HepG2 (cell line): ENCODE data around the gene SEPHS2. TPM values are rescaled to one million over a fixed set of nuclear protein-coding genes. Genes with fewer than 3 reads are reported as not detected.
A peak's percentile ranks its signal among the peaks of the same experiment; 100 is the strongest.

Source experiments
- CHD4 ChIP-seq: fragments of 200-600 bp; sonication (generic); IDR thresholded peaks from 2 replicates; pipeline ENCODE4 v1.7.0; 2017; ENCODE audit warnings: mild to moderate bottlenecking, low read length, borderline replicate concordance
- EED ChIP-seq: sonication (generic); formaldehyde crosslinking; IDR thresholded peaks from 2 replicates; pipeline ENCODE4 v1.5.0; 2020; ENCODE audit warnings: mild to moderate bottlenecking, missing genetic modification reagents
- FOXP1 ChIP-seq, 2 experiments: fragments of 450-650 bp in 1 of 2; IDR thresholded peaks; 2 replicates each; pipeline ENCODE4 v1.6.1; 2017 to 2018; ENCODE audit warnings: antibody characterized with exemption in 1 of 2
- KLF11 ChIP-seq: IDR thresholded peaks from 2 replicates; pipeline ENCODE4 v1.6.1; 2016; ENCODE audit warnings: missing compliant biosample characterization
- LCORL ChIP-seq, 2 experiments: fragments of 450-650 bp in 1 of 2; sonication (generic) in 1 of 2; formaldehyde crosslinking in 1 of 2; IDR thresholded peaks; 2 replicates each; pipeline versions ENCODE4 v1.5.0 to v1.6.1; 2017 to 2020; ENCODE audit warnings: antibody characterized with exemption in 1 of 2, missing genetic modification reagents in 1 of 2
- NFYC ChIP-seq: IDR thresholded peaks from 2 replicates; pipeline ENCODE4 v1.6.1; 2016; ENCODE audit warnings: missing genetic modification reagents, missing compliant biosample characterization
- PLRG1 ChIP-seq: fragments of 450-650 bp; conservative IDR thresholded peaks from 2 replicates; pipeline ENCODE4 v1.6.1; 2016
- RARA ChIP-seq: IDR thresholded peaks from 2 replicates; pipeline ENCODE4 v1.6.1; 2016; ENCODE audit warnings: missing genetic modification reagents, missing compliant biosample characterization
- WIZ ChIP-seq: sonication (generic); formaldehyde crosslinking; IDR thresholded peaks from 2 replicates; pipeline ENCODE4 v1.5.1; 2020; ENCODE audit warnings: mild to moderate bottlenecking, missing genetic modification reagents
- ZNF331 ChIP-seq: sonication (generic); formaldehyde crosslinking; IDR thresholded peaks from 2 replicates; pipeline ENCODE4 v1.4.0; 2020; ENCODE audit warnings: missing genetic modification reagents
- ZNF589 ChIP-seq: sonication (generic); formaldehyde crosslinking; conservative IDR thresholded peaks from 2 replicates; pipeline ENCODE4 v1.8.0; 2022; ENCODE audit warnings: mild to moderate bottlenecking, moderate library complexity, missing genetic modification reagents
- polyA plus RNA-seq, 8 experiments: library from polyadenylated mRNA; depleted of rRNA in 3 of 8; stranded (reverse) in 7 of 8; unstranded in 1 of 8; fragments of >200 nt; fragmentation: Illumina TruSeq in 4 of 8; extraction: Trizol in 4 of 8; gene quantifications; 2 replicates each; pipeline versions ENCODE4 v1.2.1 to v1.2.3, GENCODE V29; 2011 to 2016; ENCODE audit warnings: low read depth in 4 of 8, missing spikeins in 1 of 8, mixed read lengths in 1 of 8; ENCODE audit not compliant: insufficient read depth in 1 of 8
- total RNA-seq, 5 experiments: library from RNA; depleted of rRNA; stranded (reverse); fragments of >200 nt; fragmentation: Illumina TruSeq; extraction: Trizol; gene quantifications; 2 replicates each; pipeline ENCODE4 v1.2.3, GENCODE V29; 2016; ENCODE audit warnings: low read depth in 1 of 5
- TF ChIP-seq, protein P1 (sequence below), 2 experiments: sonication (generic) in 1 of 2; formaldehyde crosslinking in 1 of 2; IDR thresholded peaks; 2 replicates each; pipeline versions ENCODE4 v1.6.1 to v1.9.0; 2014 to 2022; ENCODE audit warnings: antibody characterized with exemption in 1 of 2, borderline replicate concordance in 1 of 2, inconsistent platforms in 1 of 2, low read depth in 1 of 2, missing genetic modification reagents in 1 of 2
- TF ChIP-seq, protein P2 (sequence below): sonication (generic); formaldehyde crosslinking; IDR thresholded peaks from 2 replicates; pipeline ENCODE4 v1.8.0; 2022; ENCODE audit warnings: mild to moderate bottlenecking, missing genetic modification reagents; ENCODE audit not compliant: insufficient replicate concordance
- TF ChIP-seq, protein P3 (sequence below): sonication (generic); formaldehyde crosslinking; IDR thresholded peaks from 2 replicates; pipeline ENCODE4 v1.5.0; 2020; ENCODE audit warnings: missing genetic modification reagents
- TF ChIP-seq, protein P4 (sequence below): sonication (generic); formaldehyde crosslinking; IDR thresholded peaks from 2 replicates; pipeline ENCODE4 v1.4.0; 2020; ENCODE audit warnings: low read depth, missing genetic modification reagents

Gene SEPHS2
- total and polyA plus RNA-seq, 2 of the 13 experiments (the other 11 are each of a cell fraction or from before 2014, with no cell fraction given): 20.7 to 127 TPM

DNA sequence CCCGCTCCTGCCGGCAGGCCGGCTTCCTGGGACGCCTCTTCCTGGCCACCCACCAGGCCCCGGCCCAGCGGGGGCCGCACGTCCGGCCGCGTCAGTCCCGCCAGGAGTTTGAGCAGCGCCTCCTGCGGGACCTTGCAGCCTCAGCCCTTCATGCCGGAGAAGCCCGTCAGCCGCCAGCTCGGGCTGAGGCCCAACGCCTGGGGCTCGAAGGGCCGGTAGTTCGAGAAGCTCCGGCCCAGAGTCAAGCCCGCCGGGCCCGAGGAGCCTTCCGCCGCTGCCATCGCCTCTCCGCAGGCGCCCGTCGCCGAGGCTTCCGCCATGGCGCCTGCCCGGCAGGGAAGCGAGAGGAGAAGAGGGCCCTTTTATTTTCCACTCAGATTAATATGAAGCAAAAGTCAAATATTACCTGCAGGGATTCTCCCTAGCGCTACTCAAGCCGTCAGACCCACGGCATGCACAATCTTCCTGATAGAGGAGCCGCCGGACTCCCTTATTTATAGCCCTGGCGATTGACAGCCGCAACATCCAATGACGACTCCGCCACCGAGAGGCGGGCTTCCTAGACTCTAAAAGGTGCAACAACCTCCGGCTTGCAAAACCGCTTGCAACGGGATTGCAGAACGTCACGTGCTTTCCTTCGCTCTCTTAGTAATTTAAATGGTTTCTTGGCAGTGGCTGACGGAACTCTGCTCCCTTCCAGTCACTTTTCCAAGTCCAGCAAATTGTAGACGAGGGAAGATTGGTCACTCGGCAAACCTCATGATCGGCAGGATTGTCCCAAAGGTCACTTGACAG is at the start of gene SEPHS2 (continued):
- TF ChIP-seq, protein P1, sequence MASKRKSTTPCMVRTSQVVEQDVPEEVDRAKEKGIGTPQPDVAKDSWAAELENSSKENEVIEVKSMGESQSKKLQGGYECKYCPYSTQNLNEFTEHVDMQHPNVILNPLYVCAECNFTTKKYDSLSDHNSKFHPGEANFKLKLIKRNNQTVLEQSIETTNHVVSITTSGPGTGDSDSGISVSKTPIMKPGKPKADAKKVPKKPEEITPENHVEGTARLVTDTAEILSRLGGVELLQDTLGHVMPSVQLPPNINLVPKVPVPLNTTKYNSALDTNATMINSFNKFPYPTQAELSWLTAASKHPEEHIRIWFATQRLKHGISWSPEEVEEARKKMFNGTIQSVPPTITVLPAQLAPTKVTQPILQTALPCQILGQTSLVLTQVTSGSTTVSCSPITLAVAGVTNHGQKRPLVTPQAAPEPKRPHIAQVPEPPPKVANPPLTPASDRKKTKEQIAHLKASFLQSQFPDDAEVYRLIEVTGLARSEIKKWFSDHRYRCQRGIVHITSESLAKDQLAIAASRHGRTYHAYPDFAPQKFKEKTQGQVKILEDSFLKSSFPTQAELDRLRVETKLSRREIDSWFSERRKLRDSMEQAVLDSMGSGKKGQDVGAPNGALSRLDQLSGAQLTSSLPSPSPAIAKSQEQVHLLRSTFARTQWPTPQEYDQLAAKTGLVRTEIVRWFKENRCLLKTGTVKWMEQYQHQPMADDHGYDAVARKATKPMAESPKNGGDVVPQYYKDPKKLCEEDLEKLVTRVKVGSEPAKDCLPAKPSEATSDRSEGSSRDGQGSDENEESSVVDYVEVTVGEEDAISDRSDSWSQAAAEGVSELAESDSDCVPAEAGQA (IDR thresholded peaks at IDR 0.05; ENCODE audit: low read depth): no peak
- TF ChIP-seq, protein P1 (CRISPR knock-in tag; IDR thresholded peaks at IDR 0.05; ENCODE audit: borderline replicate concordance): no peak
- TF ChIP-seq FOXP1 (IDR thresholded peaks at IDR 0.05) (no peak), FOXP1 (CRISPR knock-in tag; IDR thresholded peaks at IDR 0.05) (peak; percentile 63), CHD4 (no peak), NFYC (CRISPR knock-in tag) (peak; percentile 97), PLRG1 (no peak), WIZ (CRISPR knock-in tag) (0 out of 2 replicates have a peak, but pooled peaks have one; percentile 16), LCORL (IDR thresholded peaks at IDR 0.05) (no peak), LCORL (CRISPR knock-in tag; IDR thresholded peaks at IDR 0.05) (peak; percentile 44; the same call in 1 of the 2 replicates), ZNF589 (CRISPR knock-in tag) (0 out of 2 replicates have a peak, but pooled peaks have one; percentile 64), RARA (peak; percentile 45), EED (CRISPR knock-in tag) (peak; percentile 49; the same call in 1 of the 2 replicates), KLF11 (CRISPR knock-in tag) (peak; percentile 71; the same call in 1 of the 2 replicates), ZNF331 (CRISPR knock-in tag) (0 out of 2 replicates have a peak, but pooled peaks have one; percentile 41)
- TF ChIP-seq, protein P2, sequence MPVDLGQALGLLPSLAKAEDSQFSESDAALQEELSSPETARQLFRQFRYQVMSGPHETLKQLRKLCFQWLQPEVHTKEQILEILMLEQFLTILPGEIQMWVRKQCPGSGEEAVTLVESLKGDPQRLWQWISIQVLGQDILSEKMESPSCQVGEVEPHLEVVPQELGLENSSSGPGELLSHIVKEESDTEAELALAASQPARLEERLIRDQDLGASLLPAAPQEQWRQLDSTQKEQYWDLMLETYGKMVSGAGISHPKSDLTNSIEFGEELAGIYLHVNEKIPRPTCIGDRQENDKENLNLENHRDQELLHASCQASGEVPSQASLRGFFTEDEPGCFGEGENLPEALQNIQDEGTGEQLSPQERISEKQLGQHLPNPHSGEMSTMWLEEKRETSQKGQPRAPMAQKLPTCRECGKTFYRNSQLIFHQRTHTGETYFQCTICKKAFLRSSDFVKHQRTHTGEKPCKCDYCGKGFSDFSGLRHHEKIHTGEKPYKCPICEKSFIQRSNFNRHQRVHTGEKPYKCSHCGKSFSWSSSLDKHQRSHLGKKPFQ: peak; percentile 38
- TF ChIP-seq, protein P3, sequence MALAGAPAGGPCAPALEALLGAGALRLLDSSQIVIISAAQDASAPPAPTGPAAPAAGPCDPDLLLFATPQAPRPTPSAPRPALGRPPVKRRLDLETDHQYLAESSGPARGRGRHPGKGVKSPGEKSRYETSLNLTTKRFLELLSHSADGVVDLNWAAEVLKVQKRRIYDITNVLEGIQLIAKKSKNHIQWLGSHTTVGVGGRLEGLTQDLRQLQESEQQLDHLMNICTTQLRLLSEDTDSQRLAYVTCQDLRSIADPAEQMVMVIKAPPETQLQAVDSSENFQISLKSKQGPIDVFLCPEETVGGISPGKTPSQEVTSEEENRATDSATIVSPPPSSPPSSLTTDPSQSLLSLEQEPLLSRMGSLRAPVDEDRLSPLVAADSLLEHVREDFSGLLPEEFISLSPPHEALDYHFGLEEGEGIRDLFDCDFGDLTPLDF (CRISPR knock-in tag): no peak; the same call in 1 of the 2 replicates
- TF ChIP-seq, protein P4, sequence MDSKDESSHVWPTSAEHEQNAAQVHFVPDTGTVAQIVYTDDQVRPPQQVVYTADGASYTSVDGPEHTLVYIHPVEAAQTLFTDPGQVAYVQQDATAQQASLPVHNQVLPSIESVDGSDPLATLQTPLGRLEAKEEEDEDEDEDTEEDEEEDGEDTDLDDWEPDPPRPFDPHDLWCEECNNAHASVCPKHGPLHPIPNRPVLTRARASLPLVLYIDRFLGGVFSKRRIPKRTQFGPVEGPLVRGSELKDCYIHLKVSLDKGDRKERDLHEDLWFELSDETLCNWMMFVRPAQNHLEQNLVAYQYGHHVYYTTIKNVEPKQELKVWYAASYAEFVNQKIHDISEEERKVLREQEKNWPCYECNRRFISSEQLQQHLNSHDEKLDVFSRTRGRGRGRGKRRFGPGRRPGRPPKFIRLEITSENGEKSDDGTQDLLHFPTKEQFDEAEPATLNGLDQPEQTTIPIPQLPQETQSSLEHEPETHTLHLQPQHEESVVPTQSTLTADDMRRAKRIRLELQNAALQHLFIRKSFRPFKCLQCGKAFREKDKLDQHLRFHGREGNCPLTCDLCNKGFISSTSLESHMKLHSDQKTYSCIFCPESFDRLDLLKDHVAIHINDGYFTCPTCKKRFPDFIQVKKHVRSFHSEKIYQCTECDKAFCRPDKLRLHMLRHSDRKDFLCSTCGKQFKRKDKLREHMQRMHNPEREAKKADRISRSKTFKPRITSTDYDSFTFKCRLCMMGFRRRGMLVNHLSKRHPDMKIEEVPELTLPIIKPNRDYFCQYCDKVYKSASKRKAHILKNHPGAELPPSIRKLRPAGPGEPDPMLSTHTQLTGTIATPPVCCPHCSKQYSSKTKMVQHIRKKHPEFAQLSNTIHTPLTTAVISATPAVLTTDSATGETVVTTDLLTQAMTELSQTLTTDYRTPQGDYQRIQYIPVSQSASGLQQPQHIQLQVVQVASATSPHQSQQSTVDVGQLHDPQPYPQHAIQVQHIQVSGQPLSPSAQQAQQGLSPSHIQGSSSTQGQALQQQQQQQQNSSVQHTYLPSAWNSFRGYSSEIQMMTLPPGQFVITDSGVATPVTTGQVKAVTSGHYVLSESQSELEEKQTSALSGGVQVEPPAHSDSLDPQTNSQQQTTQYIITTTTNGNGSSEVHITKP: no peak
